Naive thymus-derived CD4-positive, alpha-beta T cell (primary cell): ENCODE data around the gene MAP2K1. TPM values are rescaled to one million over a fixed set of nuclear protein-coding genes. Genes with fewer than 3 reads are reported as not detected.
A peak's percentile ranks its signal among the peaks of the same experiment; 100 is the strongest.
"Not testable (repeated sequence)": the region's sequence is repeated elsewhere in the genome, so short reads cannot be mapped to it uniquely, and the experiment has no call there.

ENCODE experiments used
- ATAC-seq: fragments of 150-1000 bp; cut with Tn5 transposase; 2 replicates; pipeline ENCODE4 v1.10.0; 2021; ENCODE audit warnings: mild to moderate bottlenecking, moderate library complexity
- CTCF ChIA-PET: fragments of 350-600 bp; sonication (Branson Sonifier 250); formaldehyde crosslinking; loops from one replicate; lab custom pipeline; 2021; ENCODE audit warnings: antibody characterized with exemption; lab: Charles Lee
- POLR2A ChIA-PET: fragments of 350-600 bp; sonication (Branson Sonifier 250); formaldehyde crosslinking; loops from one replicate; lab custom pipeline; 2021; ENCODE audit warnings: antibody characterized with exemption, inconsistent platforms; lab: Charles Lee
- DNase-seq, 9 donors: peaks; one replicate each; pipeline versions ENCODE4 v3.0.0 to v3.0.0-alpha.2; 2020 to 2022; ENCODE audit warnings: mixed read lengths in 1 of 9
- H3K27ac ChIP-seq: one replicate; pipeline ENCODE4 v1.7.0; 2013; ENCODE audit warnings: mild to moderate bottlenecking, low read depth, low read length, moderate library complexity
- H3K27me3 ChIP-seq, 2 donors: one replicate each; pipeline ENCODE4 v1.7.0; 2013; ENCODE audit warnings: low read length in 2 of 2, mild to moderate bottlenecking in 2 of 2, moderate library complexity in 2 of 2; ENCODE audit not compliant: control insufficient read depth in 2 of 2, insufficient read depth in 2 of 2
- H3K36me3 ChIP-seq, 3 experiments: 1 replicate in 2 of 3; 2 replicates in 1 of 3; pipeline ENCODE4 v1.7.0; 2013; ENCODE audit warnings: low read length in 3 of 3, mild to moderate bottlenecking in 3 of 3, moderate library complexity in 1 of 3; ENCODE audit not compliant: insufficient read depth in 3 of 3, control insufficient read depth in 2 of 3
- H3K4me1 ChIP-seq, 2 donors: one replicate each; pipeline ENCODE4 v1.7.0; 2013; ENCODE audit warnings: low read length in 2 of 2, mild to moderate bottlenecking in 2 of 2, moderate library complexity in 1 of 2; ENCODE audit not compliant: control insufficient read depth in 2 of 2, insufficient read depth in 2 of 2
- H3K4me3 ChIP-seq: 2 replicates; pipeline ENCODE4 v1.7.0; 2013; ENCODE audit warnings: mild to moderate bottlenecking, low read length
- H3K9me3 ChIP-seq, 3 experiments: 1 replicate in 2 of 3; 2 replicates in 1 of 3; pipeline ENCODE4 v1.7.0; 2013; ENCODE audit warnings: low read length in 3 of 3; ENCODE audit not compliant: control insufficient read depth in 2 of 3
- H3K27ac Mint-ChIP-seq, 9 donors: one replicate each; pipeline ENCODE4 v1.8.0; 2020 to 2022; ENCODE audit warnings: mixed read lengths in 9 of 9, mild to moderate bottlenecking in 8 of 9, moderate library complexity in 5 of 9, inconsistent platforms in 2 of 9
- H3K27me3 Mint-ChIP-seq, 5 donors: one replicate each; pipeline ENCODE4 v1.8.0; 2021 to 2022; ENCODE audit warnings: mixed read lengths in 5 of 5, mild to moderate bottlenecking in 1 of 5
- H3K36me3 Mint-ChIP-seq, 5 donors: one replicate each; pipeline ENCODE4 v1.8.0; 2020 to 2022; ENCODE audit warnings: mixed read lengths in 5 of 5, mild to moderate bottlenecking in 3 of 5, inconsistent platforms in 1 of 5
- H3K4me1 Mint-ChIP-seq, 7 donors: one replicate each; pipeline ENCODE4 v1.8.0; 2020 to 2022; ENCODE audit warnings: mixed read lengths in 7 of 7, mild to moderate bottlenecking in 3 of 7, inconsistent platforms in 1 of 7
- H3K4me3 Mint-ChIP-seq, 10 donors: one replicate each; pipeline ENCODE4 v1.8.0; 2020 to 2022; ENCODE audit warnings: mild to moderate bottlenecking in 10 of 10, mixed read lengths in 10 of 10, moderate library complexity in 6 of 10, inconsistent platforms in 2 of 10
- H3K9me3 Mint-ChIP-seq, 11 donors: one replicate each; pipeline ENCODE4 v1.8.0; 2020 to 2022; ENCODE audit warnings: mixed read lengths in 11 of 11, mild to moderate bottlenecking in 4 of 11, inconsistent platforms in 1 of 11, moderate library complexity in 1 of 11
- intact Hi-C, 2 donors: fragments of 100-400 bp; cut with micrococcal nuclease; formaldehyde crosslinking; loops; one replicate each; pipeline ENCODE4 v1.15.1; 2023
- polyA plus RNA-seq, 2 donors: library from polyadenylated mRNA; unstranded; fragments of 300-500 nt; fragmentation: Illumina TruSeq; gene quantifications; one replicate each; pipeline ENCODE4 v1.2.3, GENCODE V29; 2021
- total RNA-seq, 6 experiments: library from RNA in 5 of 6; stranded (reverse) in 5 of 6; gene quantifications; 1 replicate in 5 of 6; 2 replicates in 1 of 6; pipeline ENCODE4 v1.2.3 and lab custom pipeline; 2021 to 2026

The MAP2K1 gene
- total and polyA plus RNA-seq, 7 experiments from 2014 or later, result 37.2 to 97.2 (median 46.9) TPM

DNA sequence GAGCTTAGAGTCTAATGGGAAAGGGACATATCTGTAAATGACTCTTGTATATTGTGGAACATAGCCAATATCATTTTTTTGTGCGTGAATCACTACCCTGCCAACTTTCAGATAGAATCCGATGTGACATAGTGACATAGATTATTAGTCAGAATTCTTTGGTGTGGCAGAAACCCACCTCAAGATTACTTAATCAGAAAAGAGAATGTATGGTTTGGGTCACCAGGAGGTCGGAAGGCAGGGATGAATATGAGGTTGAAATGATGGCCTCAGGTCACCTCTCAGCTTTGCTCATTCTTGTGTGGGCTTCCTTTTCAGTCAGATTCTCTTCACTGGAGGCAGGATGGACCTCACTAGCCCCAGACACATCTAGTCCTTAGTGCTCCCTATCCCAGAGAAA lies 69.5 kb downstream of the MAP2K1 start:
- Mint-ChIP-seq H3K36me3 (peaks cover 5 to 21% (median 14%) of the 10 kb centered on the region in 5 donors), H3K27ac (peak overlapping the region in 3 of 9 donors; percentile 26 to 48 (median 33)), H3K27me3 (no peaks in the 10 kb centered on the region), H3K4me1 (peaks cover 14 to 31% (median 18%) of the 10 kb centered on the region in 7 donors), H3K4me3 (no peak overlapping the region), H3K9me3 (no peaks in the 10 kb centered on the region)
- DNase-seq, result no peak
- ATAC-seq, result no peak
- no peaks in the 10 kb centered on the region for H3K9me3 ChIP-seq
- H3K36me3 ChIP-seq, result peaks cover 0 to 5% (median 0%) of the 10 kb centered on the region in 3 experiments
- CTCF ChIA-PET, result interaction anchor here (0.6 kb wide), 1 partner anchor 1164 kb away, joined by 4 read pairs; no protein-coding TSS in a partner anchor
- no peak overlapping the region for H3K4me3 ChIP-seq
- POLR2A ChIA-PET, result no interaction called here
- intact Hi-C loops, result no loop called here
- H3K27me3 ChIP-seq, result no peaks in the 10 kb centered on the region
- H3K4me1 ChIP-seq, result peaks cover 0 to 6% of the 10 kb centered on the region in 2 donors
- no peak overlapping the region for H3K27ac ChIP-seq

DNA sequence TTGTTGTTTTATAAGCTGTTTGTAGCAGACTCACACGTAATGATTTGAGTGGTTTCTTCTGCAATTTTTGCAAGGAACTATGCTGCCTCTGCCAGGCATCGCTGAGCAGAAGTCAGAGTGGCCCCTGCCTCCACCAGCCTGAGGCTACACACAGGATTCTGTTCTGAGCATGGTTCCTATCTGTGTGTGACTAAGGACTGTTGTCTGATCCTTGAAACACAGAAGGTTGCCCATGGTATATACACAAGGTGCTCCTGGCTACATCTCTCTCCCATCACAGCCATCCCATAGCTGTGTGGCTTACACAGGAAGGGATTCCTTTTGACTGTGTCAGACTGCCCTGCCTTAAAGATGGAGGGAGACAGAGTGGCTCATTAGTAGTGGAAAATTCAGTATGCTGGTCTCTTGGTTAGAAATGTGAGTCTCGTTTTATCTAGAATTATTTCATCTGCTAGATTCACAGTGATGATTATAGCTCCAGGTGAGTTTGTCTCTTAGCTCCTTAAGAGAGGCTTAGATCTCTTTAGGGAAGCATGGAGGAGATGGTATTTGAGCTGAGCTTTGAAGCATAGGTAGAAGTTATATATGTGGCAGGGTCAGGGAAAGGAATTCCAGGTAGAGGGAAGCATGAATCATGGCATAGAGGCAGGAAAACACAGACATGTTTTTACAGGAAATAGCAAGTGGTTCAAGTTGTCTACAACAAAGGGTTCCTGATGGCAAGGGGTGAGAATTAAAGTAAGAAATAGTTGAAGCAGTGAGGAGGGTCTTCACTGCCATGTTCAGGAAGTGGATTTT lies 73.3 kb downstream of the MAP2K1 start:
- Histone ChIP-seq H3K27ac (no peak overlapping the region), H3K36me3 (no peaks in the 10 kb centered on the region), H3K9me3 (no peaks in the 10 kb centered on the region), H3K4me3 (no peak overlapping the region), H3K4me1 (peaks cover 0 to 6% of the 10 kb centered on the region in 2 donors), H3K27me3 (no peaks in the 10 kb centered on the region)
- Mint-ChIP-seq H3K36me3 (peaks cover 5 to 28% (median 19%) of the 10 kb centered on the region in 5 donors), H3K27me3 (no peaks in the 10 kb centered on the region), H3K4me1 (peaks cover 12 to 43% (median 18%) of the 10 kb centered on the region in 7 donors), H3K4me3 (no peak overlapping the region), H3K27ac (peak overlapping the region; percentile 2 to 82 (median 43)), H3K9me3 (no peaks in the 10 kb centered on the region)
- POLR2A ChIA-PET, result no interaction called here
- DNase-seq, result no peak
- intact Hi-C loops, result no loop called here
- ATAC-seq, result no peak
- CTCF ChIA-PET, result no interaction called here

DNA sequence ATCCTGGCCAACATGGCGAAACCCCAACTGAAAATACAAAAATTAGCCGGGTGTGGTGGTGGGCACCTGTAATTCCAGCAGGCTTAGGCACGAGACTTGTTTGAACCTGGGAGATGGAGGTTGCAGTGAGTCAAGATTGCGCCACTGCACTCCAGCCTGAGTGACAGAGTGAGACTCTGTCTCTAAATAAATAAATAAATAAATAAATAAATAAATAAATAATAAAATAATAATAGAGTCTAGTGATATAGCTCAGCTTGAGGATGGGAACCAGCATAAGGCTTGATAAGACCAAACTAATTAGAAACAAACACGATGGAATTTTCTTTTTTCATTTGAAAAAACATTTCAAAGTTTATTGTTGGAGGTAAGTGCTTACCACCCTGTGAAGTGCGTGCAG lies 74.6 kb downstream of the MAP2K1 start:
- H3K27ac ChIP-seq, H3K27me3 Mint-ChIP-seq, ATAC-seq, H3K9me3 ChIP-seq, H3K9me3 Mint-ChIP-seq, H3K36me3 ChIP-seq, CTCF ChIA-PET, H3K4me1 ChIP-seq, H3K4me3 Mint-ChIP-seq, POLR2A ChIA-PET, H3K4me3 ChIP-seq, DNase-seq, intact Hi-C loops, H3K27me3 ChIP-seq: not testable (repeated sequence)
- H3K27ac Mint-ChIP-seq, result peak overlapping the region in 2 of 9 donors; percentile 26 to 53
- peaks cover 5 to 36% (median 26%) of the 10 kb centered on the region in 5 donors for H3K36me3 Mint-ChIP-seq
- peaks cover 12 to 38% (median 18%) of the 10 kb centered on the region in 7 donors for H3K4me1 Mint-ChIP-seq

GRCh38 chr15:66461917-66462316 lies 75.2 kb downstream of the MAP2K1 start:
- Histone ChIP-seq H3K4me1 (peaks cover 0 to 6% of the 10 kb centered on the region in 2 donors), H3K27ac (no peak overlapping the region), H3K27me3 (no peaks in the 10 kb centered on the region), H3K9me3 (no peaks in the 10 kb centered on the region), H3K4me3 (no peak overlapping the region), H3K36me3 (no peaks in the 10 kb centered on the region)
- H3K27me3 Mint-ChIP-seq, result no peaks in the 10 kb centered on the region
- peak overlapping the region in 5 of 9 donors; percentile 2 to 55 (median 31) for H3K27ac Mint-ChIP-seq
- intact Hi-C loops, result no loop called here
- H3K36me3 Mint-ChIP-seq, result peaks cover 5 to 36% (median 26%) of the 10 kb centered on the region in 5 donors
- H3K4me1 Mint-ChIP-seq, result peaks cover 12 to 38% (median 18%) of the 10 kb centered on the region in 7 donors
- DNase-seq (no peak), ATAC-seq (no peak)
- H3K4me3 Mint-ChIP-seq, result no peak overlapping the region
- CTCF ChIA-PET, result no interaction called here
- no peaks in the 10 kb centered on the region for H3K9me3 Mint-ChIP-seq
- POLR2A ChIA-PET, result interaction anchor here (0.7 to 0.8 kb wide), 2 partner anchors 43 to 769 kb away, joined by 4 to 7 read pairs; partner anchors contain the start of genes RPL4 and ZWILCH

DNA sequence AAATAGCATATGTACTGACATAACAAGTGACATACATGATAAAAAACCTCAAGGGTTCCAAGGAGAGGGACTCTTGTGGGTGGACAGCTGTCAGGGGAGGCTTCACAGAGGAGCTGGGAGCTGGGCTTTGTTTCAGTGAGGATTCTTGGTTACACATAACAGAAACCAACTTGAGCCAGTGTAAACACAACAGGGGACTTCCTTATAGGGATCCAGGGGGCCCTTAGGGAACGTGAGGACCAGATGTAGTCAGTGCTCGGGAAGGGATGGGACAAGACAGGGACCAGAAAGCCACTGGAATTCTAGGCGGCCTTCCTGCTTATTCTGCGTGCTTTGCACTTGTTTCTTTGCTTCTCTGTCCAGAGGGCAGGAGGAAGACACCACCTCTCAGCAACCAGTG lies 75.9 kb downstream of the MAP2K1 start:
- H3K27me3 Mint-ChIP-seq, result no peaks in the 10 kb centered on the region
- POLR2A ChIA-PET, result interaction anchor here (0.8 kb wide), 1 partner anchor 770 kb away, joined by 4 read pairs; no protein-coding TSS in a partner anchor
- DNase-seq (no peak), ATAC-seq (no peak)
- H3K27me3 ChIP-seq, result no peaks in the 10 kb centered on the region
- no peak overlapping the region for H3K4me3 Mint-ChIP-seq
- H3K9me3 ChIP-seq, result no peaks in the 10 kb centered on the region
- no peak overlapping the region for H3K27ac ChIP-seq
- no peak overlapping the region for H3K4me3 ChIP-seq
- H3K36me3 Mint-ChIP-seq, result peaks cover 5 to 36% (median 29%) of the 10 kb centered on the region in 5 donors
- H3K9me3 Mint-ChIP-seq, result no peaks in the 10 kb centered on the region
- H3K4me1 Mint-ChIP-seq, result peaks cover 13 to 40% (median 18%) of the 10 kb centered on the region in 7 donors
- H3K4me1 ChIP-seq, result peaks cover 0 to 6% of the 10 kb centered on the region in 2 donors
- CTCF ChIA-PET, result interaction anchor here (0.6 kb wide), 1 partner anchor 456 kb away, joined by 3 read pairs; no protein-coding TSS in a partner anchor
- H3K36me3 ChIP-seq, result no peaks in the 10 kb centered on the region
- intact Hi-C loops, result no loop called here
- H3K27ac Mint-ChIP-seq, result peak overlapping the region in 4 of 9 donors; percentile 3 to 78 (median 52)

GRCh38 chr15:66465294-66465693 lies 78.6 kb downstream of the MAP2K1 start:
- DNase-seq, H3K4me1 ChIP-seq, CTCF ChIA-PET, H3K4me3 ChIP-seq, H3K4me3 Mint-ChIP-seq, H3K9me3 Mint-ChIP-seq, POLR2A ChIA-PET, H3K27me3 Mint-ChIP-seq, H3K27me3 ChIP-seq, H3K36me3 ChIP-seq, ATAC-seq, H3K9me3 ChIP-seq, H3K27ac ChIP-seq, intact Hi-C loops: not testable (repeated sequence)
- Mint-ChIP-seq H3K27ac (peak overlapping the region in 2 of 9 donors; percentile 21 to 65), H3K4me1 (peaks cover 11 to 39% (median 18%) of the 10 kb centered on the region in 7 donors), H3K36me3 (peaks cover 3 to 32% (median 26%) of the 10 kb centered on the region in 5 donors)
